Hematopoietic multipotent progenitor cell treated with erythropoietin and hydrocortisone succinate and interleukin-3 and kit ligand, for 8 days (in vitro differentiated cells): ENCODE measurements around the gene WNT7A.

Source experiments
- DNase-seq: peaks from one replicate; pipeline ENCODE4 v3.0.0-alpha.2; 2015

Gene WNT7A

DNA sequence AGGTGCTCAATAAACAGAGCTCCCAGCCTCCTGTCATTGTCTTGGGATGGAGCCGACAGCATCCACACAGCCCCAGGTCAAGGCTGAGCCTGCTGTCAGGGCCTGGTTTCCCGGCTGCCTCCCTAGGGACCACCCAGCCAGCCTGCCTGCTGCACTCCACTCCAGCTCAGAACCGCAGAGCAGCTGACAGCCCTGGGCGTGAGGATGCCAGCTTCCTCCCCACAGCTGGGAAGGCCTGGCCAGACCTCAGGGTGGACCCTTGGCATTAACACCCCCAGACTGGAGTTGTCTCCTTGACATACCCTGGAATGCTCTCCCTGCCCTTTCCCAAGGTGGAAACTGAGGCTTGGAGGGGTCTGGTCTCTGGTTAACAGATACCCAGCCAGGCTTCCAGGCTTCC lies 112.0 kb downstream of the WNT7A start:
- DNase-seq: no peak

GRCh38 chr3:13767030-13767429 lies 112.8 kb downstream of the WNT7A start:
- DNase-seq: no peak
